Measurements from ENCODE around the gene HECTD4. TPM values are rescaled to one million over a fixed set of nuclear protein-coding genes. Genes with fewer than 3 reads are reported as not detected.

HECTD4 gene
- total RNA-seq, 1 experiment from 2014 or later = 30.0 TPM

DNA sequence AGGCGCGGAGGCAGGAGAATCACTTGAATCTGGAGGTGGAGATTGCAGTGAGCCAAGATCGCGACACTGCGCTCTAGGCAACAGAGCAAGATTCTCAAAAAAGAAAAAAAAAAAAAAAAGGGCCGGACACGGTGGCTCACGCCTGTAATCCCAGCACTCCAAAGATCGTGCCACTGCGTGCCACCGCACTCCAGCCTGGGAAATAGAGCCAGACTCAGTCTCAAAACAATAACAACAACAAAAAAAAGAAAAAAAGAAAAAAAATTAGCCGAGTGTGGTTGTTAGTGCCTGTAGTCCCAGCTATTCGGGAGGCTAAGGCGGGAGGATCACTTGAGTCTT is 27.6 kb upstream of the HECTD4 start:
- Histone ChIP-seq H2BK5ac (ENCODE audit: insufficient read length, low read length) (no peak overlapping the region), H3T11ph (ENCODE audit: low read length) (no peak overlapping the region), H3K23ac (ENCODE audit: insufficient read length, low read depth, low read length) (no peak overlapping the region), H3K4me1 (ENCODE audit: insufficient read depth, low read length) (no peaks in the 10 kb centered on the region), H3K9me3 (ENCODE audit: control insufficient read depth, low read depth, low read length) (no peaks in the 10 kb centered on the region), H3K79me1 (ENCODE audit: insufficient read depth, low read depth, low read length, poor library complexity, severe bottlenecking) (peaks cover 8% of the 10 kb centered on the region), H2BK120ac (ENCODE audit: low read depth, low read length, poor library complexity, severe bottlenecking) (no peak overlapping the region), H4K5ac (ENCODE audit: insufficient read length, low read depth, low read length) (no peak overlapping the region), H3K4me2 (ENCODE audit: insufficient read depth, insufficient read length, low read length) (no peak overlapping the region), H3K27ac (ENCODE audit: insufficient read length, low read depth, low read length) (no peak overlapping the region), H3K79me2 (ENCODE audit: insufficient read depth, low read length) (peaks cover 2% of the 10 kb centered on the region; the same call in 1 of the 2 replicates), H3K4ac (ENCODE audit: low read depth, low read length) (no peak overlapping the region), H3K27me3 (ENCODE audit: insufficient read depth, low read length) (no peaks in the 10 kb centered on the region), H4K8ac (replicated peaks; ENCODE audit: insufficient read length, low read depth, low read length) (no peak overlapping the region), H4K20me1 (ENCODE audit: control insufficient read depth, insufficient read depth, insufficient read length) (no peaks in the 10 kb centered on the region), H4K91ac (ENCODE audit: insufficient read length, low read depth, low read length) (no peak overlapping the region), H3K14ac (ENCODE audit: insufficient read depth, low read length) (no peak overlapping the region), H3K56ac (ENCODE audit: insufficient read length, low read depth, low read length) (no peak overlapping the region), H2BK20ac (ENCODE audit: low read depth, low read length, poor library complexity, severe bottlenecking) (no peak overlapping the region), H3K9ac (ENCODE audit: extremely low read depth, insufficient read length, low read length) (no peak overlapping the region), H3K23me2 (ENCODE audit: insufficient read length, low read depth, low read length, poor library complexity, severe bottlenecking) (no peaks in the 10 kb centered on the region), H2AK5ac (ENCODE audit: insufficient read length, low read length) (no peak overlapping the region), H2BK12ac (ENCODE audit: insufficient read length, low read depth, low read length) (no peak overlapping the region), H3K18ac (ENCODE audit: insufficient read length, low read depth, low read length) (no peak overlapping the region), H2BK15ac (ENCODE audit: low read depth, low read length) (no peak overlapping the region), H2AFZ (ENCODE audit: low read length) (no peak overlapping the region)
- no peak overlapping the region for H3K27ac Mint-ChIP-seq
- no CpG with 5 or more reads among the region's 14 CpGs for WGBS (ENCODE audit: extremely low coverage, insufficient read length, low lambda C conversion rate)
- peaks cover 40 to 46% (median 41%) of the 10 kb centered on the region in 3 experiments for H3K36me3 Mint-ChIP-seq (ENCODE audit: insufficient read depth in 1 of 3, low read depth in 3 of 3)
- peaks cover 12 to 14% of the 10 kb centered on the region in 2 experiments for H3K4me1 Mint-ChIP-seq
- H3K9me3 Mint-ChIP-seq = no peaks in the 10 kb centered on the region; a peak in 1 of 5 replicates
- peak overlapping the region; percentile 100; a peak in 4 of 5 replicates for H3K4me3 Mint-ChIP-seq
- no peak for DNase-seq
- H3K27me3 Mint-ChIP-seq (ENCODE audit: low read depth) = peaks cover 1% of the 10 kb centered on the region
- TF ChIP-seq, protein P1, sequence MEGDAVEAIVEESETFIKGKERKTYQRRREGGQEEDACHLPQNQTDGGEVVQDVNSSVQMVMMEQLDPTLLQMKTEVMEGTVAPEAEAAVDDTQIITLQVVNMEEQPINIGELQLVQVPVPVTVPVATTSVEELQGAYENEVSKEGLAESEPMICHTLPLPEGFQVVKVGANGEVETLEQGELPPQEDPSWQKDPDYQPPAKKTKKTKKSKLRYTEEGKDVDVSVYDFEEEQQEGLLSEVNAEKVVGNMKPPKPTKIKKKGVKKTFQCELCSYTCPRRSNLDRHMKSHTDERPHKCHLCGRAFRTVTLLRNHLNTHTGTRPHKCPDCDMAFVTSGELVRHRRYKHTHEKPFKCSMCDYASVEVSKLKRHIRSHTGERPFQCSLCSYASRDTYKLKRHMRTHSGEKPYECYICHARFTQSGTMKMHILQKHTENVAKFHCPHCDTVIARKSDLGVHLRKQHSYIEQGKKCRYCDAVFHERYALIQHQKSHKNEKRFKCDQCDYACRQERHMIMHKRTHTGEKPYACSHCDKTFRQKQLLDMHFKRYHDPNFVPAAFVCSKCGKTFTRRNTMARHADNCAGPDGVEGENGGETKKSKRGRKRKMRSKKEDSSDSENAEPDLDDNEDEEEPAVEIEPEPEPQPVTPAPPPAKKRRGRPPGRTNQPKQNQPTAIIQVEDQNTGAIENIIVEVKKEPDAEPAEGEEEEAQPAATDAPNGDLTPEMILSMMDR (conservative IDR thresholded peaks at IDR 0.05) = no peak

Data from H9 (cell line).